GM12872 (cell line): ENCODE data around the gene SGCG.

Experiments used
- TF ChIP-seq, protein P1 (sequence below): IDR thresholded peaks from 3 replicates; pipeline ENCODE4 v1.5.1; 2011; ENCODE audit warnings: low read depth, mild to moderate bottlenecking, low read length, moderate library complexity; ENCODE audit not compliant: insufficient read depth

SGCG gene

GRCh38 chr13:23344931-23345595, 164.3 kb downstream of the SGCG start:
- TF ChIP-seq, protein P1, sequence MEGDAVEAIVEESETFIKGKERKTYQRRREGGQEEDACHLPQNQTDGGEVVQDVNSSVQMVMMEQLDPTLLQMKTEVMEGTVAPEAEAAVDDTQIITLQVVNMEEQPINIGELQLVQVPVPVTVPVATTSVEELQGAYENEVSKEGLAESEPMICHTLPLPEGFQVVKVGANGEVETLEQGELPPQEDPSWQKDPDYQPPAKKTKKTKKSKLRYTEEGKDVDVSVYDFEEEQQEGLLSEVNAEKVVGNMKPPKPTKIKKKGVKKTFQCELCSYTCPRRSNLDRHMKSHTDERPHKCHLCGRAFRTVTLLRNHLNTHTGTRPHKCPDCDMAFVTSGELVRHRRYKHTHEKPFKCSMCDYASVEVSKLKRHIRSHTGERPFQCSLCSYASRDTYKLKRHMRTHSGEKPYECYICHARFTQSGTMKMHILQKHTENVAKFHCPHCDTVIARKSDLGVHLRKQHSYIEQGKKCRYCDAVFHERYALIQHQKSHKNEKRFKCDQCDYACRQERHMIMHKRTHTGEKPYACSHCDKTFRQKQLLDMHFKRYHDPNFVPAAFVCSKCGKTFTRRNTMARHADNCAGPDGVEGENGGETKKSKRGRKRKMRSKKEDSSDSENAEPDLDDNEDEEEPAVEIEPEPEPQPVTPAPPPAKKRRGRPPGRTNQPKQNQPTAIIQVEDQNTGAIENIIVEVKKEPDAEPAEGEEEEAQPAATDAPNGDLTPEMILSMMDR: no peak

DNA sequence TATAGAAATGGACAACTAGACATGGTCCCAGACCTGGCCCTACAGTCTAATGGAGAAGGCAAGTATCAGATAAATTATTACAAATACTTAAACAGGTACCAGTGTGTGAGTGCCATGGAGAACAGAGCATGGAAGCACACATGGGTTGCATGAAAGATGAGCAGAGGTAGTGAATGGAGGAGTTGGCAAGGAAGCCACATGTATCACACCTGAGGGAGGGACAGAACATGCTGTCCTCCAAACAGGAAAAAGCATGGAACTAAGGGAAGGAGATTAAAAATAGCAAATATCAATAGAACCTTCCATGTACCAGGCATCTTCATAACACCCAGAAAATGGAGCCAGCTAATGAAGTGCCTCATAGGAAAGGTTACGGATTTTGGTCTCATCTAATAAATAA, 166.8 kb downstream of the SGCG start:
- TF ChIP-seq, protein P1: no peak

DNA sequence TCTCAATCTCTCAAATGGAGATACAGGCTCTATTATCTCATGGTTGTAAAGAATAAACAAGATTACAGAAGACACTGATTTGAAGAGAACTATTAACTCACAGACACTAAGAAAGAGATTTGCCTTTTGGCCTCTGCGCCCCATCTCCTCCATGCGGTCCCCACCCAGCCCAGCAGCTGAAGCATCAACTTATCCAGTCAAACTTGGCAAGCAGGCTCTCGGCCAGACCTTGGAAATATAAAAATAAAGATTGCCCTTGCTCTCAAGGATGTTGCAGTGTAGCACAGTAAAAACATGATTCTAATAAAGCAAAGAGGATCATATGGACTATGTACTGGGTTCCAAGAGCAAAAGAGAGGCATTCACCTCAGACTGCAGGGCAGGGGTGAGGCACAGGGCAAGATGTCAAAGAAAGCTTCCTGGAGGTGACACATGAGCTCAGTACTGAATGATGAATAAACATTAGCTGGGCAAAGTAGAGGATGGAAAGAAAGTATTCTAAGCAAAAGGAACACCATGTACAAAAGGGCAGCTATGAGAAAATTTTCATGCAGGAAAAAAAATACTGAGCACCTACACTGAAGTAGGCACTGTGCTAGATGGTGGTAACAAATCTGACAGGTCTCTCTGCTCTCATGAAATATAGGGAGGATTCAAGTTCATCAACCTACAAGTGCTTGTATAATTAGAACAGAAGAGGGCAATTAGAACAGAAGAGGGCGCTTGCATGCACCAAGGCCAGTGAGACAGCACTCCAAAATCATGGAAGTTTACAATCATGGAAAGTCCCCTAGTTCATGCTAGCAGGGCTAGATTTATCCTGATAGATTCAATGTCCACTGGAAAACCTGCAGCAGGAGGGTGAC, 167.7 kb downstream of the SGCG start:
- TF ChIP-seq, protein P1: no peak

- TF ChIP-seq, protein P1: no peak
Observed at GRCh38 chr13:23349161-23349897, 168.6 kb downstream of the SGCG start.

DNA sequence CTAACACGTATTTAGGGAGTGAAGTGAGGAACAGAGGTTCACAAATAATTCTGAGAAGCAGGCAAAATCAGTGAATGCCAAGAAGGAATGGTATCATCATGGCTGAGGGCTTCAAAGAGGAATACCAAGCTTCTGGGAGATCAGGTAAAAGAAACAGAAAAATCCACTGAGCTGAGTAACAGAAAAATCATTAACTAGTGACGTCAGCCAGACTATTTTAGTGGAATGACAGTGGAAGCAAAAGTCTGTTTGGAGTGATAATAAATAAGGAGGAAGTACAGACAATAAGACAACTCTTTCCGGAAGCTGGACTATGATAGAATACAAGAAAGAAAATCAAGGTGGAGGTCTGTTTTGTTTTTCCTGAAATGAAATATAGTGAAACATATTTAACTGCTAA, 169.2 kb downstream of the SGCG start:
- TF ChIP-seq, protein P1: no peak

GRCh38 chr13:23352161-23352560, 171.4 kb downstream of the SGCG start:
- TF ChIP-seq, protein P1: no peak

GRCh38 chr13:23354520-23354919, 173.7 kb downstream of the SGCG start:
- TF ChIP-seq, protein P1: no peak
